Prostate gland (tissue), 2 donors: ENCODE data around the gene CTNND1.

Experiments
- POLR2A ChIP-seq: fragments of 450-650 bp; IDR thresholded peaks from one replicate; pipeline ENCODE4 v1.6.1; 2016; ENCODE audit warnings: antibody characterized with exemption, mild to moderate bottlenecking
- POLR2AphosphoS5 ChIP-seq: sonication (generic); formaldehyde crosslinking; IDR thresholded peaks from one replicate; pipeline ENCODE4 v1.6.1; 2017; ENCODE audit warnings: antibody characterized with exemption
- TF ChIP-seq, protein P1 (sequence below), 4 experiments: fragments of 200-600 bp in 2 of 4; fragments of 450-650 bp in 2 of 4; sonication (generic) in 2 of 4; IDR thresholded peaks; 1 replicate in 3 of 4; 2 replicates in 1 of 4; pipeline ENCODE4 v1.5.1; 2016 to 2019; ENCODE audit warnings: antibody characterized with exemption in 4 of 4, mild to moderate bottlenecking in 2 of 4, moderate library complexity in 2 of 4

DNA sequence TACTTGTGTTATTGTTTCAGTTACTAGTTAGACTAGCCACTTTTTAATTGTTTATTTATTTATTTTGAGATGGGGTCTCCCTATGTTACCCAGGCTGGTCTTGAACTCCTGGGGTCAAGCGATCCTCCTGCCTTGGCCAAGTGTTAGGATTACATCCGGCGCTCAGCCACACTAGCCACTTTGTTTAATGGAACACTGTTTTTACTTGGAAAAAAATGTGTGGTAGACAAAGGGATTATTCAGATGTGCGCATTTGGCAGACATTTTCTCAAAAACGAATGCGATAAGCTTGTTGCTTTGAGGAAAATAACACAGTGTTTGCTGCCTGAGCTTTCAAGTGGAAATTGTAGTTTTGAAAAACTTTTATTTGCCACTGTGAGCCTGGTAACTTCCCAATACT lies 51.0 kb downstream of the CTNND1 start:
- TF ChIP-seq, protein P1, sequence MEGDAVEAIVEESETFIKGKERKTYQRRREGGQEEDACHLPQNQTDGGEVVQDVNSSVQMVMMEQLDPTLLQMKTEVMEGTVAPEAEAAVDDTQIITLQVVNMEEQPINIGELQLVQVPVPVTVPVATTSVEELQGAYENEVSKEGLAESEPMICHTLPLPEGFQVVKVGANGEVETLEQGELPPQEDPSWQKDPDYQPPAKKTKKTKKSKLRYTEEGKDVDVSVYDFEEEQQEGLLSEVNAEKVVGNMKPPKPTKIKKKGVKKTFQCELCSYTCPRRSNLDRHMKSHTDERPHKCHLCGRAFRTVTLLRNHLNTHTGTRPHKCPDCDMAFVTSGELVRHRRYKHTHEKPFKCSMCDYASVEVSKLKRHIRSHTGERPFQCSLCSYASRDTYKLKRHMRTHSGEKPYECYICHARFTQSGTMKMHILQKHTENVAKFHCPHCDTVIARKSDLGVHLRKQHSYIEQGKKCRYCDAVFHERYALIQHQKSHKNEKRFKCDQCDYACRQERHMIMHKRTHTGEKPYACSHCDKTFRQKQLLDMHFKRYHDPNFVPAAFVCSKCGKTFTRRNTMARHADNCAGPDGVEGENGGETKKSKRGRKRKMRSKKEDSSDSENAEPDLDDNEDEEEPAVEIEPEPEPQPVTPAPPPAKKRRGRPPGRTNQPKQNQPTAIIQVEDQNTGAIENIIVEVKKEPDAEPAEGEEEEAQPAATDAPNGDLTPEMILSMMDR (IDR thresholded peaks at IDR 0.05) = no peak
- no peak for TF ChIP-seq POLR2AphosphoS5
- TF ChIP-seq POLR2A = no peak
